ENCODE results near the gene NAA40.

NAA40 gene

GRCh38 chr11:63909591-63910506, 29.0 kb upstream of the NAA40 start:
- Histone ChIP-seq H3K4me3 (ENCODE audit: low read length) (no peak overlapping the region), H3K79me2 (ENCODE audit: low read length) (no peaks in the 10 kb centered on the region), H2AFZ (ENCODE audit: low read length) (no peak overlapping the region), H3F3A (ENCODE audit: insufficient read depth, low read length) (no peaks in the 10 kb centered on the region), H3K36me3 (replicated peaks; ENCODE audit: insufficient read depth, low read length) (no peaks in the 10 kb centered on the region; the same call in 1 of the 2 replicates), H3K9me3 (replicated peaks; ENCODE audit: insufficient read depth, low read length) (no peaks in the 10 kb centered on the region), H3K4me2 (ENCODE audit: low read depth, low read length) (no peak overlapping the region), H3K4me1 (ENCODE audit: low read length) (no peaks in the 10 kb centered on the region), H4K20me1 (ENCODE audit: insufficient read depth, low read length) (no peaks in the 10 kb centered on the region), H3K27me3 (replicated peaks; ENCODE audit: insufficient read depth, low read length) (no peaks in the 10 kb centered on the region), H3K9ac (ENCODE audit: low read length) (no peak overlapping the region), H3K27ac (ENCODE audit: low read length) (no peak overlapping the region), H3K9me2 (replicated peaks; ENCODE audit: insufficient read depth, low read length) (no peaks in the 10 kb centered on the region)
- TF ChIP-seq EZH2phosphoT487 (IDR thresholded peaks at IDR 0.05; ENCODE audit: low read length) (no peak), EZH2 (optimal IDR thresholded peaks at IDR 0.05; ENCODE audit: low read depth, low read length) (no peak), CTCF (IDR thresholded peaks at IDR 0.05; ENCODE audit: low read length) (no peak)
- DNase-seq: no peak

DNA sequence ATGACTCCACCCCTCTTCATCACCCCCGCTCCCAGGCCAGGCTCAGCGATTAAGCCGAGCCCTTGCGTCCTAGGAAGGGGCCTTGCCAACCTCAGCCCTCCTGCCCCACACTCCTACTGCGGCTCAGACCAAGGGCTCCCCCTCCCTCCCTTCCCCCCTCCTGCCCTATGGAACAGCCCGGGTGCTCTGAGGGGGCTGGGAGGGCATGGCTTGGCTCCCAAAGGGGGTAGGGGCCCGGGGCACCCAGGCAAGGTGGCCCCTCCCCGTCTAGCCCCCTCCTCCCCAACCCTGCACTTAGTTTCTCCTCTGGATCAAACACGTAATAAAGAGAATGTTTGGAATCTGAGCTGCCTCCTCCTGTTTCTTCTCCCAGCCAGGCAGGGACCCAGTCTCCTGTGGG, 28.1 kb upstream of the NAA40 start:
- Histone ChIP-seq H3K36me3 (replicated peaks; ENCODE audit: insufficient read depth, low read length) (no peaks in the 10 kb centered on the region), H3K4me3 (ENCODE audit: low read length) (no peak overlapping the region), H3K79me2 (ENCODE audit: low read length) (no peaks in the 10 kb centered on the region), H3K9me3 (replicated peaks; ENCODE audit: insufficient read depth, low read length) (no peaks in the 10 kb centered on the region), H3K4me2 (ENCODE audit: low read depth, low read length) (no peak overlapping the region), H3K9me2 (replicated peaks; ENCODE audit: insufficient read depth, low read length) (no peaks in the 10 kb centered on the region), H4K20me1 (ENCODE audit: insufficient read depth, low read length) (no peaks in the 10 kb centered on the region), H3F3A (ENCODE audit: insufficient read depth, low read length) (no peaks in the 10 kb centered on the region), H3K9ac (ENCODE audit: low read length) (no peak overlapping the region), H3K27ac (ENCODE audit: low read length) (no peak overlapping the region), H3K27me3 (replicated peaks; ENCODE audit: insufficient read depth, low read length) (peaks cover under 1% of the 10 kb centered on the region; the same call in 1 of the 2 replicates), H2AFZ (ENCODE audit: low read length) (no peak overlapping the region), H3K4me1 (ENCODE audit: low read length) (no peaks in the 10 kb centered on the region)
- no peak for TF ChIP-seq EZH2phosphoT487 (IDR thresholded peaks at IDR 0.05; ENCODE audit: low read length)
- TF ChIP-seq CTCF (IDR thresholded peaks at IDR 0.05; ENCODE audit: low read length): no peak
- TF ChIP-seq EZH2 (optimal IDR thresholded peaks at IDR 0.05; ENCODE audit: low read depth, low read length): no peak
- DNase-seq: no peak

DNA sequence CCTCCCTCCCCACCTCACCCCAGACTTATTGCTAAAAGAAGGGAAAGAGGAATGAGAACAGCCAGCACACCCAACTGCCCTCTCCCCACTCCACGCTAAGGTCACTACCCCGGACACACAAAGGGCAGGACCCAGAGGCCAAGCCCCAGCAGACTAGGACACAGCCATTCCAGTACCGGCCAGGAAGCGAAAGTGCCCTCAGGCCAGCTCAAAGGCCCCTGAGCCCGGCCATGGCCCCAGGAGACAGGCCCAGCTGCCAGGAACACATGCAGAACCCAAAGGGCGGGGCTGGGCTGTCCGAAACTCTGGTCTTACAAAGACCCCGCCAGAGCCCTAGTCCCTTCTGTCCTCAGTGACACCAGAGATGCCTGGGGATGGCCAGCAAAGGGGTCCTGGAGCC, 27.4 kb upstream of the NAA40 start:
- Histone ChIP-seq H3K4me1 (ENCODE audit: low read length) (no peaks in the 10 kb centered on the region), H3K4me3 (ENCODE audit: low read length) (no peak overlapping the region), H3K4me2 (ENCODE audit: low read depth, low read length) (no peak overlapping the region), H3K27me3 (replicated peaks; ENCODE audit: insufficient read depth, low read length) (peaks cover 5% of the 10 kb centered on the region), H4K20me1 (ENCODE audit: insufficient read depth, low read length) (no peaks in the 10 kb centered on the region), H3K79me2 (ENCODE audit: low read length) (no peaks in the 10 kb centered on the region), H3F3A (ENCODE audit: insufficient read depth, low read length) (no peaks in the 10 kb centered on the region), H3K9me3 (replicated peaks; ENCODE audit: insufficient read depth, low read length) (no peaks in the 10 kb centered on the region), H3K9ac (ENCODE audit: low read length) (no peak overlapping the region), H3K9me2 (replicated peaks; ENCODE audit: insufficient read depth, low read length) (no peaks in the 10 kb centered on the region), H3K36me3 (replicated peaks; ENCODE audit: insufficient read depth, low read length) (no peaks in the 10 kb centered on the region), H2AFZ (ENCODE audit: low read length) (no peak overlapping the region), H3K27ac (ENCODE audit: low read length) (no peak overlapping the region)
- DNase-seq: no peak
- no peak for TF ChIP-seq EZH2 (optimal IDR thresholded peaks at IDR 0.05; ENCODE audit: low read depth, low read length)
- TF ChIP-seq CTCF (IDR thresholded peaks at IDR 0.05; ENCODE audit: low read length): no peak
- TF ChIP-seq EZH2phosphoT487 (IDR thresholded peaks at IDR 0.05; ENCODE audit: low read length): no peak
